Measurements from ENCODE around the gene FAM241A. TPM values are rescaled to one million over a fixed set of nuclear protein-coding genes. Genes with fewer than 3 reads are reported as not detected.

The FAM241A gene
- total RNA-seq, 4 donors from 2014 or later: 6.4 to 26.1 (median 14.4) TPM

- TF ChIP-seq, protein P1, sequence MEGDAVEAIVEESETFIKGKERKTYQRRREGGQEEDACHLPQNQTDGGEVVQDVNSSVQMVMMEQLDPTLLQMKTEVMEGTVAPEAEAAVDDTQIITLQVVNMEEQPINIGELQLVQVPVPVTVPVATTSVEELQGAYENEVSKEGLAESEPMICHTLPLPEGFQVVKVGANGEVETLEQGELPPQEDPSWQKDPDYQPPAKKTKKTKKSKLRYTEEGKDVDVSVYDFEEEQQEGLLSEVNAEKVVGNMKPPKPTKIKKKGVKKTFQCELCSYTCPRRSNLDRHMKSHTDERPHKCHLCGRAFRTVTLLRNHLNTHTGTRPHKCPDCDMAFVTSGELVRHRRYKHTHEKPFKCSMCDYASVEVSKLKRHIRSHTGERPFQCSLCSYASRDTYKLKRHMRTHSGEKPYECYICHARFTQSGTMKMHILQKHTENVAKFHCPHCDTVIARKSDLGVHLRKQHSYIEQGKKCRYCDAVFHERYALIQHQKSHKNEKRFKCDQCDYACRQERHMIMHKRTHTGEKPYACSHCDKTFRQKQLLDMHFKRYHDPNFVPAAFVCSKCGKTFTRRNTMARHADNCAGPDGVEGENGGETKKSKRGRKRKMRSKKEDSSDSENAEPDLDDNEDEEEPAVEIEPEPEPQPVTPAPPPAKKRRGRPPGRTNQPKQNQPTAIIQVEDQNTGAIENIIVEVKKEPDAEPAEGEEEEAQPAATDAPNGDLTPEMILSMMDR (IDR thresholded peaks at IDR 0.05; ENCODE audit: low read depth): no peak
Measured at GRCh38 chr4:112190684-112191083, 45.4 kb downstream of the FAM241A start.

- TF ChIP-seq, protein P1 (IDR thresholded peaks at IDR 0.05; ENCODE audit: low read depth): no peak
Measured at GRCh38 chr4:112196461-112196860, 51.2 kb downstream of the FAM241A start.

- TF ChIP-seq, protein P1 (IDR thresholded peaks at IDR 0.05; ENCODE audit: low read depth): no peak
Measured at GRCh38 chr4:112199041-112199440, 53.8 kb downstream of the FAM241A start.

DNA sequence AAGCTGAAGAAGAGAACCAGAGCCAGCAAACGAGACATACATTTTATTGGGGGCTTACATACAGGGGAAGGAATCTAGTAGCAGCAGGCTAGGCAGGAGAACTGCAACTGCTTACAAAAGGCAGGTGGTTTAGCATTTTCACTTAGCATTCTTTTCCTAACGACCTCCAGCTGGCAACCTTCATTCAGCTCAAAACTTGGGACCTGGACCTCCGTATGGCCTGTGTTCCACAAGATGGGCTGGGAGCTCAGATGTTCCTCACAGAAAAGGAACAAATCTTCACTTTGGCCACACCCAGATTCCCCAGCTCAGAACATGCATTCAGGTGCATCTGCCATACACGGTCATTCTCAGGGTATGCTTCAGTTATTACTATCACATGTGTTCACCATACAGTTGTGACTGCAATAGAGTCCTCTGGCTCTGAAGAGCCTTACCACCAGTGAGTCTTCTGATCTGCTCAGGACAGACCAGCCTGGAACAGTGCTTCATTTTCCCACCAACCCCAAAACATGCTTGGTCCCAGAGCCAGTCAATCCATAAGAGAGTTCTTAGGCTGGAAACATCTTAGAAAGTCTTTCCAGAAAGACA is 56.8 kb downstream of the FAM241A start:
- TF ChIP-seq, protein P1 (IDR thresholded peaks at IDR 0.05; ENCODE audit: low read depth): no peak

DNA sequence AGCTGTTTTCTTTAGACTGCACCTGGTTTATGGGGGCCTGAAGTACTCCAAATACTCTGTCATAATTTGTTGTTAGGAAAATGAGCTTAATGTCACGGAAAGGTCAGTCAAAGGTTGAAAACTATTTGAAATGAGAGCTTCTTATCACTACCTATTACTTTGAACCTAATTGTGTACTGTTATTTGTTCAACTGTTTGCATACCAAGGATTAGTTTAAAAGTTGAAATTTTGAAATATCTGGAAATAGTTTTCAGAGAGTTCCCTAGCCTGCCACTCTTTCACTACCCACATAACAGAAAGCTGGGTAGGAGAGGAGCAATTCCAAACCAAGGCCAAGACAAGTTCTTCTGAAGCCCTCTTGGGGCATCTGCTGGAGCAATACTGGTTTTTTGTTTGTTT is 58.3 kb downstream of the FAM241A start:
- TF ChIP-seq, protein P1 (IDR thresholded peaks at IDR 0.05; ENCODE audit: low read depth): no peak

DNA sequence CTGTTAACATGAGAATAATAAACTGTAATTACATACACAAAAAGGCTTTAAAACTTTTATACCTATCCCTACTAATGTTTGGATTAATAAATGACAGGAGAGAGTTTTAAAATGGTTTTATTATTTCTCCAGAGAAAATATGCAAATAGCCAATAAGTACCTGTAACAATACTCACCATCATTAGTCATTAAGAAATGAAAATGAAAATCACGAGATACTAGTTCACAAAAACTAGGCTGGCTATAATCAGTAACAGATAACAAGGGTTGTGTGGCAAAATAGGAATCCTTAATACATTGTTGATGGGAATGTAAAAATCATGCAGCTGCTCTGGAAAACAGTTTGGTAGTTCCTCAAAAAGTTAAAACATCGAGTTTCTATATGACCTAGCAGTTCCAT is 61.2 kb downstream of the FAM241A start:
- TF ChIP-seq, protein P1 (IDR thresholded peaks at IDR 0.05; ENCODE audit: low read depth): no peak

GRCh38 chr4:112210777-112211176 is 65.5 kb downstream of the FAM241A start:
- TF ChIP-seq, protein P1 (IDR thresholded peaks at IDR 0.05; ENCODE audit: low read depth): no peak
